ENCODE results near the gene STAC3. TPM values are rescaled to one million over a fixed set of nuclear protein-coding genes. Genes with fewer than 3 reads are reported as not detected.
A peak's percentile ranks its signal among the peaks of the same experiment; 100 is the strongest.

The STAC3 gene
- total and polyA plus RNA-seq, 9 of the 15 experiments (the other 6 are each of a cell fraction or from before 2014, with no cell fraction given): 0.45 to 6.4 (median 3.3) TPM

GRCh38 chr12:57237932-57238853 is 12.8 kb downstream of the STAC3 start (continued):
- no peak for TF ChIP-seq BRCA1 (IDR thresholded peaks at IDR 0.05)
- 0 out of 2 replicates have a peak, but pooled peaks have one; percentile 27 for TF ChIP-seq BRCA1 (CRISPR knock-in tag; IDR thresholded peaks at IDR 0.05)
- TF ChIP-seq VEZF1 (CRISPR knock-in tag; IDR thresholded peaks at IDR 0.05): peak; percentile 69
- no peak for TF ChIP-seq BRD4 (IDR thresholded peaks at IDR 0.05)
- TF ChIP-seq RBM34 (IDR thresholded peaks at IDR 0.05; ENCODE audit: borderline replicate concordance, insufficient read depth, low read length): no peak
- TF ChIP-seq GTF2F1 (IDR thresholded peaks at IDR 0.05; ENCODE audit: low read depth, low read length): no peak
- 0 out of 2 replicates have a peak, but pooled peaks have one; percentile 1 for TF ChIP-seq TFAP4 (CRISPR knock-in tag; IDR thresholded peaks at IDR 0.05; ENCODE audit: borderline replicate concordance)
- TF ChIP-seq ZNF263 (CRISPR knock-in tag; IDR thresholded peaks at IDR 0.05; ENCODE audit: borderline replicate concordance): 0 out of 2 replicates have a peak, but pooled peaks have one; percentile 2
